NCI-H2029 (cell line): Measurements from ENCODE around the gene UNC5A.

ENCODE experiments used
- DNase-seq: peaks from one replicate; lab custom pipeline; 2025; lab: John Stamatoyannopoulos, UW

The UNC5A gene

DNA sequence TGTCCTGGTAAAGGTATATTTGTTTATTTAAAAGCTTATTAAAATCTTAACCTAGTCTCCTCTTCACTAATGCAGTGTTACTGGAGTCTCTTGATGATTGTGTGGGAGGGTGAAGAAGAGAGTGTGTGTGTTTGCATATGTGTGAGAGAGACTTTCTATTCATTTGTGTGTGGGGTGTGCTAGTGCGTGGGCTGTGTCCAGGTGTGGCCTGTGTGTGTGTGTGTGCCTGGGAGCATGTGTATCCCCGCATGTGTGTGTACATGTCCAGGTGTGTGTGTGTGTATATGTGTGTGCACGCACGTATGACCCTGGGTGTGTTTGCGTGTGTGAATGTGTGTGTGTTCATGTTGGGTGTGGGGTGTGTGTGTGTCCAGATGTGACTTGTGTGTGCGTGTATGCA lies 10.3 kb upstream of the UNC5A start:
- DNase-seq, result no peak

DNA sequence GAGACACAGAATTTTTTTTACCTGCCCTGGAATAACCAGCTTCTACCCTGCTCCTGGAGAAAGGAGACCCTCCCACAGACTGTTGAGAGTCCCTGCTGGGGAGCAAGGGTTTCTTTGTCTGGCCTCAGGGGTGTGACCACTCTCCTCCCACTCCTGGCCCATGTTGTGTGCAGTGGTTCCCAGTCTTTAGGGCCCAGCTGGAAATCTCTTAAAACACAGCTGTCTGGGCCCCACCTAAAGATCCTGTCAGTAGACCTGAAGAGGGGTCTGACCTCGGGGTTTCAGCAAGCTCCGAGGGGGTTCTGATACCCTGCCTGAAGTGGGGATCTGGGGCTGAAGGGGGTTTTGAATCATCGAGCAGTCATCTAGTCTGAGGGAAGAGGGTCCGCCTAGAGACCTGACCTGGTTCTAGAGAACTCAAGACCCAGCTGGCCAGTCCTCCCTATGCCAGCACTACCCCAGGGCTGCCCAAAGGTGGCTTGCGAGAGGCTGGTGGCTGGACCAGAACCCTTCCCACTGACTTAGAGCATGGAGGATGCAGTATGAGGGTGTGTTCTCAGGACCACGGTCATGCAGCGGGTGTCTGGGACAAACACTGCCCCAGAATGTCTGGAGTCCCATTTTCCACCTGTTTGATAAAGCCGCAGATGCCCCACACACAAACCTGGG lies 8.1 kb upstream of the UNC5A start:
- no peak for DNase-seq

DNA sequence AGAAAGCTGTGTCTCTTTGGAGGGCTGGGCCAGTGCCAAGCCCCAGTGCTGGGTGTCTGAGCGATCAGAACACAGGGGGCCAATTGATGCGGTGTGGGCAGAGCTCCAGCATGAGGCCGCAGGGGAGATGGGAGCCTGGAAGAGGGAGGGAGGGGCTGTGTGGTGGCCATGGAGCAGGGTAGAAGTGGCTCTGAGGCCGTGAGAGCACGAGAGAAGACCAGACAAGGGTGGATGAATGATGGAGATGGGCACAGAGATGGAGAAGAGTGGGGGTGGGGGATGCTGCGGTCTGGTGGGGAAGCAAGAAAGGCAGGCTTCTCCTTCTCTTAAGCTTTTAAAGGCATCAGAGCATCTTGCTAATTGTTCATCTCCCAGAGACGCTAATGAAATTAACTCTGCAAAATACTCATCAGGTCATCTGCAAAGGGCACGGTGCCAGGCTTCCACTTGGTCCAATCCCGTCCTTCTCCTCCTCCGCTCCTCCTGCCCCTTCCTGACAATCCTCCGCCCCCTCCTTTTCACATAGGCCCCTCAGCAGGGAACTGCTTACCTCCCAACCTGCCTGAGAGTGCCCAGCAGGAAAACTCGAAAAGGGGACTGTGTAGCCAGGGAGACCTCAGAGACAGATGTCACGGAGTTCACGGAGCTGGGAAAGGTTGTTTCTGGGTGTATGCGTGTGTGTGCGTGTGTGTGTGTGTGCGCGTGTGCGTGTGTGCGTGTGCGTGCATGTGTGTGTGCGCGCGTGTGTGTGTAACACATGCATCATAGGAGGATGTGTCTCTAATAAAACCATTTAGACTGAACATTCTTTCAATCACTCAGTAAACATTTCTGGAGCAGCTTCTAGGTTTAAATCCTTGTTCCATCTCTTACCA lies 7.1 kb upstream of the UNC5A start:
- DNase-seq, result no peak

DNA sequence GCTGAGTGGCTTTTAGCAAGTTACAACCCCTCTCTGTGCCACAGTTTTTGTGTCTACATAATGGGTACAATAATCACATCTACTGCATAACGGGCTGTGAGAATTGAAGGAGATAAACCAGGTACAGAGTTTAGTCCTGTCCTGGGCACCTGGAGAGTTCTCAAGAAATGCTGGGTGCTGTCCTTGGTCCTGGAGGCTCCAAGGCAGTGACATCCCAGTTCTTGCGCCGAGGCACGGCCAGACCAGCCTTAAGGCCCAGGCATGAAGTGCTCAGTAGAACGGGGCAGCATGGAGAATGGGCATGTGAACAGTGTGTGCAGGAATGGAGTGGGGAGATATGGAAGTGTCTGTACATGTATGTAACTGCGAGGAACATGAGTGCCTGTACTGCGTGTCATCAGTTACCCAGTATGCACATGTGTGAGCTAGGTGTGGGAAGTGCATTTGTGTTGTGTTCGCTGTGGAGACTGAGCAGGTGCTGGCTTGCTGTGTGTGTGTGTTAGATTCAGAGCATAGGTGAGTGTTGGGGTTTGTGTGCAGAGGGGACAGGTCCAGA lies 6.3 kb upstream of the UNC5A start:
- no peak for DNase-seq

DNA sequence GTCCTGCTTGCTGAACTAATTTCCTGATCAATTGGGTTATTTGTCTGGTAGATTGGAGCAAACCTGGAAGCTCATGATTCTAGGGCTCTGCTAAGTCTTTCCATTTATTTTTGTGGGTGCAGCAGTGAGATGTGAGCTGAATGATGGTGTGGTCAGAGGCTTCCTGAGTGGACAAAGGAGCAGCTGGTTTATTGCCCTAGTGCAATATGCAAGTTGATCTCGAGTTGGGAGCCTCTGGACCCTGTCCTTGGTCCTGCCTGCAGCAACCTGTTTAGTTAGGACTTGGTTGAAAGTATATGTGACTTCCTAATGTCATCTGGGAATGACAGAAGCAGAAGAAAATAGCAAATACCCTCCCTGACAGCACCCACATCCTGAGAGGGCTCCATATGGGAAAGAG lies 4.2 kb upstream of the UNC5A start:
- DNase-seq, result no peak

DNA sequence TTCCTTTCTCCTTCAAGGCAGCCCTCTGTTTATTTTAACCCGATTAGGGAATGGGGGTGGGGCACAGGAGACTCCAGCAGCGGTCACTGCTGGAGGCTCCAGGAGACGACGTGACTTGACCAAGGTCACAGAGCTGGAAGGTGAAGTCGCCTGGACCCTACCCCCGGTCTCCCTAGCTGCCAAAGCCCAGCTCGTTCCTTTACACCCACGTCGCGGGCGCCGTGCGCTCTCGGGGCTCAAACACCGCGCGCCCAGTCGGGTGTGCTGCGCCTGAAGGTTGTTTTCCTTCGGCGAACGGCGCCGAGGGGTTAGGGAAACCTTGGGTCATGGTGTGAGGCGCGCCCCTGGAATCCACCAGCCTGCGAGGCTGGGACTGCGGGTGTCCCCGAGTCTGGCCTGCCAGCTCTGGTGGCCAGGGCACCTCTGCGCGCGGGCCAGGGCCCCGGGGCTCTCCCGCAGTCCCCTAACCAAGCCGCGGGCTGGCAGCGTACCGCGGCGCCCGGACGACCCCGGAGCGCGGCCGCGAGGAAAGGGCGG lies 747 bp upstream of the UNC5A start:
- DNase-seq, result no peak

DNA sequence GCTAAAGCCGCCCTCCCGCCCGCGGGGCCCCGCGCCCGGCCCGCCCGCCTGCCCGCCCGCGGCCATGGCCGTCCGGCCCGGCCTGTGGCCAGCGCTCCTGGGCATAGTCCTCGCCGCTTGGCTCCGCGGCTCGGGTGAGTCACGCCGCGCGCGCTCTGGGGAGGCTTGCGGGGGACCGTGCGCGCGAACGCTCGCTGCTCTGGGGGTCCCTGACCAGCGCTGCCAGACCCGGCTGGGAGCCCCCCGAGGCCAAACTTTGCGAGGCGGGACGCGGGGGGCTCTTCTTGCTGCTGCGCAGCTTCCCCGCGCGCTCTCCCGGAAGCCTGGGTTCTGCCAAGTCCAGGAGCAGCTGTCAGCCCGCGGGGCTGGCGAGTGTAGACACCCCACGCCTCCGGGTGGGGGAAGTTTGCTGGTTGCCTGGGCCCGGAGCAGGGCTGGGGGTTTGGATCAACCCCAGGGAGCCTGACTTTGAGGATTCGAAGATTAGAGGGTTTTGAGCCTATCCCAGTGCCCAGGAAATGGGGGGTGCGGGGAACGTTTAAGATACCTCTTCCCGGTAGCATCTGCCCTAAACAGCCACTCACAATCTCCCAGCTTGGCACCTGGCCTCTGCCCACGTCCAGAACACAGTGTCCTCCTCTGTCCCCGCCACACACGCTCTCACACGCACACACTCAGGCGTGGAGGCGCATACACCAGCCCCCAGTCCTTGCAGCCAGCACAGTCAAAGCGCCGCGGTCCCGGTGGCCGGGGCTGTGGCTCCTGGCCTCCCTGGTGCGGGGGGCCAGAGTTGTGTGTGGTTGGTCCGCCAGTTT lies 535 bp downstream of the UNC5A start:
- peak; percentile 42 for DNase-seq

DNA sequence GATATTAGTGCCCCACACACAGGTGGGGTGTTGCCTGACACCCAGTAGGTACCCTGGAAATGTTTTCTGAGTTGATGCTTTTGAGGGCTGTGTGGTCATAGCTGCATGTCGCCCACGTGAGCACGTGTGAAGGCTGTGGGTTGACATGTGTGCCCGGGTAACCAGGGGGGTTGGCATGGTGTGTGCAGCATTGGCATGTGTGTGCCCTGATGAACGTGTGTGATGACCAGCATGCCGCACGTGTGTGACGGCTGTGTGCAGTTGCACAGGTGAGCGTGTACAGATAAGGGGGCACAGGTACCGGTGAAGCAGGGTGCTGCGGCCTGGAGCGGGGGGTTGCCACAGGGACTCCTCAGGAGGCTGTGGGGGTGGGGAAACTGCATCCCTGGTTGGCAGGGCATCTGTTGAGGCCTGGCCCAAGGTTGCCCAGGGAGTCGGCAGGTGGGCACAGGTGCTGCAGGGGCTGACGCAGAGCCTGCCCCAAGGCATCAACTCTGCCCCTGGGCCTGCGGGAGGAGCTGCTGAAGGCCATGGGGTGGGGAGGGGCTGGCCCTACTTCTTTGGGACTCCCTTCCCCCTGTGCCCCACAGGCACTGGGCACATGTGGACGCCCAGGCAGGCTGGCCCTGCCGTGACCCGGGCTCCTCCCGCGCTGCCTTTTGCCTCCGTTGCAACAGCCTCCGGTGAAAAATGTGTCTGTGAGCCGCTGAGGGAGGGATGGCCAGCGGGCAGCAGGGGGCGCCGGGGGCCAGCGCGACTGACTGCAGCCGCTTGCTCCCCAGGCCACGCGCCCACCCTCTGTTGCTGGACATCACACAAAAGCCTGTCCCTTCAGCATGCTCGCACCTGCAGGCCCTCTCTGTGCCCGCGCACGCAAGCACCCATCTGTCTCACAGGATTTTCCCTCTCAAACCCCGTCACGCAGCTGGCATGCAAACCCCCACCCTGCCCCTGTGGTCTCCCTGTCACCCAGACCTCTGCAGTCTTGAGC lies 2.2 kb downstream of the UNC5A start:
- no peak for DNase-seq

DNA sequence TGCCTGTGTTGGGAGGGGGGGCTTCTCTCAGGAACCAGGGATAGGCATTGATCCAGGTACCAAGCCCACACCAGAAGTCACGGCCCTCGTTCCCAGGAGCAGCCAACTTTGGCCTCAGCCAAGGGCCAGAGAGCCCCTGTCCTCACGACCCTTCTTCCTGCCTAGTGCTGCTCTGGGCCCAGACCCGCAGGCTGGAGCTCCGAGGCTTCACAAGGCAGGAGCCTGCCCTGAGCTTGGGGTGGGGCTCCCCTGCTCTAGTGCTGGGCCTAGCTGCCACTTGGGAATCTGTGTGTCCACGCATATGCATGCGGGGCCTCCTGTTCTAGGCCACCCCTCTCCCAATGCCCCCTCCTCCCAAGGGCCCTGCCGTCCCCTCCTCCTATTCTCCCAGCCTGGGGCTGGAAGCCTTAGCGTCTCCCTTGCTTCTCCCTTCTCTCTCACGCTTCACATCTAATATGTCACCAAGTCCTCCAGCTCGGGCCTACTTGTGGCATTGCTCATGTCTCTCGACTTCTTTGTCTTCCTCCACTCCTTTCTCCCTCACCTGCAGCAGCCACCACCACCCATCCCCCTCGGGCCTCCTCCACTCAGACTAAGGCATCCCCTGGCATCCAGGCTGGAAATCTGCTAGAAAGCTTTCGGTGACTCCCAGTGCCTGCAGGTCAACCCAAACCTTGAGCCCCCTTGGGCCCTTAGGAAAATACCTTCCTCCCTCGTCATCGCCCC lies 3.4 kb downstream of the UNC5A start:
- no peak for DNase-seq

DNA sequence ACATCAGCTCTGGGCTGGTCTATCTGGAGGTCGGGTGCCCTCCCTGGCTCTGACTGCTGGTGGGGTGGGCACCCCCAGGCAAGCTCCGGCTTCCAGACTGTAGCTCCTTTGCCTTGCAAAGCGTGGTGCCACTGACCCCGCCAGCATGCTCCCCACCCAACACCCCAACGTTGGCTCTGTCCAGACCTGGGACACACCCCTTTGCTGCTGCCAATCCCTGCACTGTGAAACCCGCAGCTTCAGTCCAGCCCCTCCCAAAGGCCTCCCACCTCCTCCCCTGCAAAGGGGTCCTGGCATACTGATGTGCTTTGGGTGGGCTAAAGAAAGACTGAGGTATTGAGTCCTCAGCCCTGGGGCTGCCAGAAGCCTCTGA lies 3.9 kb downstream of the UNC5A start:
- DNase-seq, result no peak

DNA sequence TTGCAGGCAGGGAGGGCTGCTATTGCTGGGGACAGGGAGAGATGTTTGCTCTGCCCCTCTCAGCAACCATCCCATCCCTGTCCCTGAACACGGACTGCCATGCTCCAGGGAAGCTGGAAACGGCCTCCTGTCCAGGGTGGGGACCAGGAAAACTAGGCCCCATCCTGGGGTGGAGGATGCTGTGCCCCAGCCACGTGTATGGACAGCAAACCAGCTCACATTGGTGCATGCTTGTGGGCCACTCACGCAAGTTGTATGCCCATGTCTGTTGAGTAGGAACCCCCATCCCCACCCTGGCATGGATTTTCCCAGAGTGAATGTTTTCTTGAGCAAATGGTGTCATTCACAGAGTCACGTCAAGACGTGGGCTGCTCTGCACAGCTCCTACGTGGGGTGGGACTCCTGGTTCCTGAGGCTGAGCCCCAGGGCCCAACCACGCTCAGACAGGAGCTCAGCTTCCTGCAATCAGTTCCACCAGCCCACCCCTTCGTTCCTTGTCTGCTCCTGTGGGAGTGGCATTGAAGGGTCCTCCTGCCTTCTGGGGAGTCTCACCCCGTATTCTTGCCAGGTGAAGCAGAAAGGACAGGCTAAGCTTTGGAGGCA lies 4.6 kb downstream of the UNC5A start:
- no peak for DNase-seq

DNA sequence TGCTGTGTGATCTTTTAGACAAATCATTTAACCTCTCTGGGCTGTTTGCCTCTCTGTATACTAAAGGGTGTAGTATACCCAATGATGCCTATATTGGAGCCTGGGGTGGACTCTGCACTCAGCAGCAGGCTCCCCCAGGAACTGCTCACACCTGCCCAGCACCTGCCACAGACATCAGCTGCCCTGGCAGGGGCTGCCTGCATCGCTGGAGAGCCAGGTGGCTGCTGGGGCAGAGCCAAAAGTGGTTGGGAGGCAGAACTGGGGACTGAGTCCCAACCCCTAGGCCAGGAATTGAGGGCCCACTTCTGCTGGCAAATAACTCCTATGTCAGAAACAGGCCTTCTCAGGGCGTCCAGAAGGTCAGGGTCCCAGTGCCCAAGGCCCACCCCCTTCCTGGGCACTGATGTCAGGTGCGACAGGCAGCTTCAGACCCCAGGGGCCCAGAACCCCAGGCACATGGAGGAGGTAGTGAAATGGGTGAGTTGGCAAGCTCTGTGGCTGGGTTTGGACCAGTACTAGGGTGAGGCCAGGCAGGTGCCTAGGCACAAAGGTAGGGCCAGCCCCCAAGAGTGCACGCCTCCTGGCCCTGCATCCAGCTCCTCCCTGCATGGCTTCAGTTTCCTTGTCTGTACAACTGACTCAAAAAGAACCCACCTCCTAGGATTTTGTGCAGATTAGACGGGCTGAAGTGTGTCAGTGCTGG lies 5.8 kb downstream of the UNC5A start:
- peak; percentile 87 for DNase-seq

DNA sequence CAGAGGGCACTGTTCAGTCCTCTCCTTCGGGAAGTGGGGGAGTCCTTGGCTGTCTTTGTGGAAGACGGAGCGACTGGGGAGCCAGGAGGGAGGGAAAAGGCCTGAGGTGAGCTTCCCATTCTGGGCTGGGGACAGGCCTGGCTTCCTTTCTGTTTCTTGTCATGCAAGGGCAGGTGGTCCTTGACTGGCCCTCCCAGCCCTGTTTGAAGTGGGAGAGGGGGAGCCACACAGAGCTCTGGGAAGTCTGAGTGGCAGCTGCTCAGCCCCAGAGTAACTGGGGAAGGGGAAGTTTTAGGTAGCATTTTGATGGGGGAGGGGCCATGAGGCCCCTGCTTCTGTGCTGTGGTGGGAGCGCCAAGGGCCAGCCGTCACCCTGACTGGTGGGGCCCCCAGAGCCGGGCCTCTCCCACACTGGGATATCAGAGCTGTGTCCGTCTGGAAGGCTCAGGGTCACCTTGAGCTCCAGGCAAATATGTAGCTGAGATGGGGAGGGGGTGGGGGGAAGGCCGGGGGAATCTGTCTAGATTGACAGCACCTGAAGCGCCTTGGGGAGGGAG lies 6.5 kb downstream of the UNC5A start:
- DNase-seq, result no peak

DNA sequence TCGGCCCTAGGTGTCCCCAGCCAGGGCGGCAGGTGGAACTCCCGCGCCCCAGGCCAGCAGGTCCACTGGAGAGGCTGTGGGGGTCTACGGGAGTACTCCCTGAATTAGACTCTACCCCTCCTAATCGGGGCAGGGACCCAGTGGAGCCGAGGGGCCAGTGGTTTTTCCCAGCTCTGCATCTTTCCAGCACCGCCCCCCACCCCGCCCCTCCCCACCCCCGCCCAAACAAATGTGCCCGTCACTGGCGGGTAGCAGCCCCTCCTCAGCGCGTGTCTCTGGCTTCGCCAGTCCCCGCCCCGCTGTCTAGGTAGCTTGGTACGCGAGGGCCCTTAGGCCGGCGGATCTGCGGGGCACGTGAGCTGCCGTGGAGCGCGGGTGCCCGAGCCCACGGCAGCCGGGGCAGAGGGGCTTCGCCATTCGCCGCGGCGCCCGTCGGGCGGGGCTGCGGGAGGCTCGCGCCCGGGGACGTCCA lies 7.0 kb downstream of the UNC5A start:
- peak; percentile 83 for DNase-seq

DNA sequence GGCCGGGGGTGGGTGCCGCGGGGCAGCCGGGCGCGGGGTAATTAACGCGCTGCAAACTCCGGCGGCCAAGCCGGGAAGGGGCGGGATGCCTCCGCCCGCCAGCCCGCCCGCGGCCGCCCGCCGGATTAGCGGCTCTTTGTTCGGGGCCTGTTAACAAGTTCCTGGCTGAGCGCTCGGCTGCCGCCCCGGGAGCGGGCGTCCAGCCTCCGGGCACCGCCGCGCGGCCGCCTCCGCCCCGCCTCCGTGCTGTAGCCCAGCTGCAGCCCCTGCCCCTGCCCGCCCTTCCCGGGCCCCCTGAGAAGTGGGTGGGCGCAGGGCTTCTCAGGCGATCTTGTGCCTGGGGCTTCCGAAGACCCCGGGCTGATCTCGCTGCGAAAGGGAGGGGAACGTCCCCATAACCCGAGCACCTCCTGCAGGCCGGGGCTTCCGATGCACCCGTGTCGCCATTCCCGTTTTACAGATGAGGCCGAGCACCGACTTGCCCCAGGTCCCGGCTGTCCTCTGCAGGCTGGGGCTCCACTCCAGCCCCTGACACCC lies 7.5 kb downstream of the UNC5A start:
- DNase-seq, result peak; percentile 50

DNA sequence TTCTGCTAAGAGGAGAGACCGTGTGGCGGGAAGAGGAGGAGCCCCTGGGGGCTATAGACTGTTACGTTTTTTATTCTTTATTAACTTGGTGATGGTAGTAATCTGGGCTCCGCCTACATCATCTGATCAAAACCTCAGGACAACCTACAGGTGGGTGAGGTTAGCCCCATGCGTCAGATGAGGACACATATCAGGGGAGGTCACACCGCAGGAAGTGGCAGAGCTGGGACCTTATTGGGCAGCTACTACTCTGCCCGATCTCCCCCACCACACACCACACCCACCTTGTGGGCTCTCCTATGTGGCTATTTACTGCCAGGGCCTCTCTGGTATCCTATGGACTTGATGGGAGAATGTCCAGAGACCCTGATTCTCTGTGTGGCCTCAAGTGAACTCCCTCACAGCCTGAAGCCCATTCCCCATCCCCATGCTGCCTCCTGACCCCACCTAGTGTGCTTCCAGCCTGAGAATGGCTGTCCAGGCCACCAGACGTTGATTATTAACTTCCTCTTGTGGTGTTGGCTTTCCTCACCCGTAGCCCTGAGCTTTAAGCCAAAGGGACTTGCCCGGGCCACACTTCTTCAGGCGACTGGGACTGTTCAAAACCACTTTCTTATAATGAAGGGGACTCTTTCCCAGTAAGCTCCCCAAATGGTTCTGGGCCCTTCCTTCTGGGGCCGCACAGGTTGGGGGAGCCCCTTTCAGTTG lies 8.2 kb downstream of the UNC5A start:
- DNase-seq, result peak; percentile 81

DNA sequence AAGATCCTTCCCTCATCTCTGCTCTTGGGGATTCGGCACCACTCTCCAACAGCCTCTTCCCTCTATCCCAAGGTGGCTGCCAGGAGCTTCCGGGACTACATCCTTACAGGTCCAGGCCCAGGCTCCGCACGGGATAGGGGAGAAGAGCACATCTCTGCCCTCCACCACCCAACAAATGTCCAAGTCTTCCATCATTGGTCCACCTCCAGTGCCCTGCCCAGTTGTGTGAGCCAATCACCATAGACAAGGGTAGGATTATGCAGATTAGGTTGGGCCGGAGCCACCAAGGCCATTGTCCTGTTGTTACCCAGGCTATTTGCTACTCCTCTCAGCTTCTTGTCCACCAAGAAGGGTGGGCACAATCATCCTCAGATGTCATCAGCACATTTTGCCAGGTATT lies 9.1 kb downstream of the UNC5A start:
- DNase-seq, result no peak

DNA sequence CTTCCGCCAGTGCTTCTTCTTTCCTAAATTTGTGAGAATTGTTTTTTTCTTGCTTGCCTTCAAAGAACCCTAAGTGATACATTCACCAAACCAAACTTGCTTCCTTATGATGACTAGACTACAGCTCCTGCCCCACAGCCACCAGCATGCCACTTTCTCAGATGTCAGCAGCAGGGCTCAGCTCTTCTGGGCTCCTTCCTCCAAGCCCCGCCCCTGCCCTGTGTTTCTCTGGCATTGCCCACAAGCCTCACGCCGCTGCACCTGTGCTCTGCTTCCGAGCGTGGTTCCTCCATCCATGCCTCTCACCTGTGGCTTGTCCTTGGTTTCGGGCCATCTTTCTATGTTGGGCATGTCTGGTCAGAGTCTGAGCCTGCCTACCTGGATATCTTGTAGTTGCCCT lies 10.6 kb downstream of the UNC5A start:
- DNase-seq, result peak; percentile 58
